ENCODE data around the gene ZBTB21.
A peak's percentile ranks its signal among the peaks of the same experiment; 100 is the strongest.

ZBTB21 gene

DNA sequence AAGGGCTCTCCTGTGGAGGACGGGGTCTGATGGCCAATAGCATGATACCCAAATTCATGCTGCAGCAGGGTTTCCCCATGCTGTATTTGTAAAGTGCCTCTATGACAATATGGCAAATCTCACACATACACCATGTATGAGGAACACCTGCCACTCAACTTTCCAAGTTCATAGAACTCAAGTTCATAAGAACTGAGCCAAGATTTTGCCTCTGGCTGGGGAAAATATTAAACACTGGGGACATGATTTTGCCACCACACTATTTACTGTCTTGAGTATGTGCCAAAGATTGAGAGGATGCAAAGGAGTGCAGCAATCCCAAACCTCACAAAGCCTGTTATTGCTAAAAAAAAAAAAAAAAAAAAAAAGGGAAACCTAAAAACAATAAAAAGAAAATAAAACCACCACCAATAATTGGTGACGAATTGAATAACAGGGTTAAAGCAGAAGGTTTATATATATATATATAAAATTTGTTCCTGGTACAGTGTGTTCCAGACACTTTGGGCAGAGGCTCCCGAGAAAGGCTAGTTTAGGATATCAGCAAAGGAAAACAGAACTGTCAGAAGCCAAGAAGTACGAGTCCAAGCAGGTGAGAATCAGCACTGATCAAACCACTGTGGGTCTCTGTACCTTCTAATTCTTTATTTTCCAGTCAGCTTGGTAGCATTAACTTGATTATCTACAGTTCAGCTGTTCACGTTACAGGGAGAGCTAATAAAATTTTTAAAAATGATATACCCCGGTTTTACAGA is 24.3 kb downstream of the ZBTB21 start:
- DNase-seq = no peak

- DNase-seq = no peak
These were observed 26.9 kb downstream of the ZBTB21 start for GRCh38 chr21:41983229-41983628.

DNA sequence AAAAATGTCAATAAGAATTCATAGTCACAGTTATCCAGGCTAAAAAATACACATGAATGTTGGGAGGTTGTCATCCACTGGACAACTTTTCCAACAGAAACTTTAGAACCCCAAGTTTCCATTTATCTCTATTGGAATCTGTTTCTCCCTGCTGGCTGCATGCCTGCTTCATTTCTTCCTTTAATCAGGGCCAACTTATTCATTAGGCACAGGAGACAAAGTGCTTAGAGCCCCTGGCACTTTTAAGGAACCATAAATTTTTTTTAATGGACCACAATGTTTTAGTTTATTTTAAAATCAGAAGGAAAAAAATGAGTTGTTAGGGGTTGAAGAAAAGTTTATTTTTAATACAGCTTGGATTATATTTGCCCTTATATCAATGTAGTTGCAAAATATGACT is 29.6 kb downstream of the ZBTB21 start:
- DNase-seq = no peak

GRCh38 chr21:41979751-41980369 is 30.3 kb downstream of the ZBTB21 start:
- DNase-seq = no peak

- no peak for DNase-seq
These were observed 30.8 kb downstream of the ZBTB21 start for GRCh38 chr21:41979335-41979734.

DNA sequence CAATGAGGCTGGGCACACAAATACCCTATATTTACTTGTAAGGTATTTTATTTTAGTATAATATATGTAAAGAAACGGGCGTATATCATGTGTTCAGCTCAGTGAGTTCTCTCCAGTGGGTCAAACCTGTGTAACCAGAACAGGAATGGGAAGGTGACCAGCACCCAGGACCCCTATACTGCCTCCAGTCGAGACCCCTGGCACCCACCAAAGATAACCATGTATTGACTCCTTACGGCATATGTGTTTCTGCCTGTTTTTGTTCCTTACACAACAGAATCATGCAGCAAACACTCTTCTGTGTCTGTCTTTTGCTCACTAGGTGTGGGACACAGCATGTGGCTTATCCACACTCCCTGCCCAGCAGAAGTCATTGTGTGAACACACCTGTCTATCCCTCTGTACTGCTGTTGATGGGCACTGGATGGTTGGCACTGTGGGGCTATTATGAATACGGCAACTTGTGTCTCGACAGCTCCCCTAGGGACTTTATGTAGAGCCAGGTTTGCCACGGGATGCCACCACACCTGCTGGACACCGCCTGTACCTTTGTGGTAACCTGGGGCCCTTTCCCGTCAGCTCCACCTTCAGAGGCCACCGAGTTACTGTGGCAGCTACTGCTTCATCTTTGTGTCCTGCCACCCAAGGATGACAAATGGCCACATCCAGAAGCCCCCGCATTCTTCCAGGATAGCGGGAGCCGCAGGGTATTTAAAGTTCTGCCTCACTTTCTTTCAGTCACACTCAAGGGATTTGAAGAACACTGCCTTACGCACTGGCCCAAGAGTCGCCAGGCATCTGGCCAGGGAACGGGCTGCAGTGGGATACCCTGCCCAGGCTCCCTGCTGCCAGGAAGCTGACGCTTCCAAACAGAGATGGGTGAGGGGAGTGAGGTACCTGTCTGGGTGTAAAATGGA is 32.9 kb downstream of the ZBTB21 start:
- no peak for DNase-seq

- no peak for DNase-seq
These were observed 33.5 kb downstream of the ZBTB21 start for GRCh38 chr21:41976611-41977010.

DNA sequence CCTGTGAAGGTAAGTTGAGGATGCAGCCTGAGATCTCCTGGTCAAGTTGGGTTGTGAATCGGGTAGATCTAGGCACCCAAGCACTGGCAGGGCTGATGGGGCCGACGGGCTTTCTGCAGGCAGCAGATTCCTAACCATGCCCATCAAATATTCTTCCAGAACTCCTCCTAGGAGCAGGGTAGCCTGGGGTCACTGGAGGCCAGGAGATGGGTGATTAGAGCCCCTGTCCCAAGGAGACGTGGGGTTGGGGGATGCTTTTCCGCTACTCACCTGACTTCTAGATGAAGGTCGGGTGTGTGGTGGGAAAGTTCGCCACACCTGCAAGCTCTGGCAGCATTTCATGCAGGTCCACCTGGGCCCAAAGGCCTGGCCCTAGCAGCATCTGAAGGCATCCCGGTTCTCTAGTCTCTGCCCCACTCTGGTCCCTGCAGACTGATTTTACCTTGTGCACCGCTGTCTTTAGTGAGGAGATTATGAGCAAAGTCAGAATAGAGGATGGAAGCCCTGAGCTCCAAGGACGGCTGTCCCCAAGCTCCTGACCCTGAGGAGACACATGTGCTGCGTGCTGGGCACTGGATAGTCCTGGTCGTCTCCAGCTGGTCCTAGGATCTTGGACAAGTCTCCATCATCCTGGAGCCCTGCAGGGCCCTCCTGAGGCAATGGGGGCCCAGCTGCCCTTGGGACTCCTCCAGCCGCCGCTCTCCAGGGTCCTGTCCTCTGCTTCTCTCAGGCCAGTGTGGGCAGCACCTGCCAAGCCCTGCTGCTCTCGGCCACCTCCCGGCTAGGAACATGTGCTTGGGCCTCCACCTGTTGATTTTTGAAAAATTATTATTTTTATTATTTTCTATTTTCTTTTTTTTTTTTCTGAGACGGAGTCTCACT is 34.5 kb downstream of the ZBTB21 start:
- DNase-seq = no peak

- DNase-seq = no peak
These were observed 35.5 kb downstream of the ZBTB21 start for GRCh38 chr21:41974752-41975053.

DNA sequence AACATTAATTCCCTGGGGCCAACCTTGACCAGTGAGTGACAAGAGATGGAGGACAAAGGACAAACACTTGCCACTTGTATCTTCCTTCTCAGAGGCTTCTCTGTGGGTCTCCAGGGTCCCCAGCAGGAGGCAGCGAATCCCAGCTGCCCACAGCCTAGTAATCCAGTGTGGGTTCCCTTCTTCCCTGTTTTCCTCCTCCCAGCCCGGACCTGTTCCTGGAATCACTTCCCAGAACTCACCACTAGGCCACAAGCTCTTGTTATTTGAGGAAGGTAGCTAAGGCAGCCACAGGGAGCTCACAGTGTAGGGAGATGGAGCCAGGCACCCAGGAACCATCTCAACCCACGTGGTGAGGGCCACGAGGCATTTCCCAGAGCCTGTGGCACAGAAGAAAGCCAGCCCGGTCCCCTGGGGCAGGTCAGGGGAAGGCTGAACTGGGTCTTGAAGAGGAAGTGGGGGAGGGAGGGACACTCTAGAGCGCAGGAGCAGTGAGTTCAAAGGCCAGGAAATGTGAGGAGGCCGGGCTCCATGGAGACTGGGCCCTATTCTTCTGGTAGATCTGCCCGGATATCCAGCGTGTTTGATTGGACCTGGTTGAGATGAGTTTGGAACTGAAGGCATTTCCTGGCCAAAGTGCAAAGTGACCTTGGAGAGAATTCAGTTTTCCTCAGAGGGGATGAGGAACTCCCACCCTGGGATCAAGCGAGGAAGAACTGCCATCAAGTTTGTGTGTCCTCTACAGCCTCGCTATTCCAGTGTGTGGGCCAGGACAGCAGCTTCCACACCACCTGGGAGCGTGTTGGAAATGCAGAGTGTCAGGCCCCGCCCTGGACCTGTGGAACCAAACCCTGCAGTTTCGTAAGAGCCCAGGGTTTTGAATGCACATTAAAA is 36.1 kb downstream of the ZBTB21 start:
- peak; percentile 27 for DNase-seq

DNA sequence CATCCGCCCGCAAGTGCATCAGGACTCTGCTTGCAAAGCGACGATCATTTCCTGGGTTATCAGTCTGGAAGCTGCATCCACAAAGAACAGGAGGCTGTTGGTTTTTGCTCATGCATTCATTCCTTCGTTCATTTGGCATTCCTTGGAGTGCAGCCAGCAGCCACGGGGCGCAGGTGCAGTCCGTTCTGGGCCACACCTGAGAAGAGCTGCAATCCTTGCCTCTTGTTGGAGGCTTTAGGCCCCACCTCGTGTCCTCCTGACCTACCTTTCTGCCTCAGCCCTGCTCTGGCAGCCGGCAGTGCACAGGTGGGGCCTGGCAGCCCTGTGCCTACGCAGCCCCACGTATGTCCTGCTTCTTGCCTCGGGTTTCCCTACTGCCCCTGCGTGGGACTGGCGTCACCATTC is 36.7 kb downstream of the ZBTB21 start:
- no peak for DNase-seq

- DNase-seq = no peak
These were observed 37.5 kb downstream of the ZBTB21 start for GRCh38 chr21:41972511-41973205.

- DNase-seq = no peak
These were observed 38.3 kb downstream of the ZBTB21 start for GRCh38 chr21:41971891-41972290.

DNA sequence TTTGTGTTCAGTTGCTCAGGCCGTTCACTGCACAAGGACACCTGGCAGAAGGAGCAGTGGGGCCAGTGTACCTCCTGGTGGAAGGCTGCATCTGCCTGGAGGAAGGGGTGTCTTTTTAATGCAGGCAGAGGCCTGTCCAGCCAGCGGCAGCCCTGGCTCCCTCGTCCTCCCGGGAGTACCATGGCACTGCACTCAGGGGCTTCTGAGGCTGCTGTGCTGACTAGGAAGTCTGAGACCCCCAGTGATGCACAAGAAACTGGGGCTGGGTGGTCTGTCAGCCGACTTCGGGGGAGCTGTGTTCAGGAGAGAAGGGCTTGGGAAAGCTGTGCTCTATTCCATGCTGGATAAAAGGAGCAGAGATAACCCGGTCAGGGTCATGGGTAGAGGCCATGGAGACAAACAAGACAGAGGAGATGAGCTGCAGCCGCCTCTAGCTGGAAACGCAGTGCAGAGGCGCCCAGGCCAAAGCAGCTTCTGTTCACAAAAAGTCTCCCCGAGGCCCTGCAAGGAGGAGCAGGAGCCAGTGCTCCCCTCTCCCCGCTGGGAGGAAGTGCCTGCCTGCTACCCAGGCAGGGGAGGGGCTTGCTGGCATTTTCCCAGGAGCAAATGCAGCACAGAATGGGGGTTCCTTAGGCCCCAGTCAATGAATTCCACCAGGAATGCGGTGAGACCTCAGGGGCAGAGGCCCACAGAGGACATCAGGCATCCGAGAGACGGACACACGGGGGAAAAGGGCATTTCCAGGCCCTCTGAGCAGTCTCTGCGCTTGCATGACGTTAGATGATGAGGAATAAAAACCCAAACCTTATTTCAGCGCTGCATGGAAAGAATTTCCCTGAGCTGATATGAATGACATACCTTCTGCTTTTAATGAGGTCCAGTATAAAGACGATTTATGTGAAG is 39.2 kb downstream of the ZBTB21 start:
- no peak for DNase-seq

GRCh38 chr21:41970106-41970391 is 40.1 kb downstream of the ZBTB21 start:
- DNase-seq = no peak

GRCh38 chr21:41967708-41968107 is 42.5 kb downstream of the ZBTB21 start:
- DNase-seq = no peak

DNA sequence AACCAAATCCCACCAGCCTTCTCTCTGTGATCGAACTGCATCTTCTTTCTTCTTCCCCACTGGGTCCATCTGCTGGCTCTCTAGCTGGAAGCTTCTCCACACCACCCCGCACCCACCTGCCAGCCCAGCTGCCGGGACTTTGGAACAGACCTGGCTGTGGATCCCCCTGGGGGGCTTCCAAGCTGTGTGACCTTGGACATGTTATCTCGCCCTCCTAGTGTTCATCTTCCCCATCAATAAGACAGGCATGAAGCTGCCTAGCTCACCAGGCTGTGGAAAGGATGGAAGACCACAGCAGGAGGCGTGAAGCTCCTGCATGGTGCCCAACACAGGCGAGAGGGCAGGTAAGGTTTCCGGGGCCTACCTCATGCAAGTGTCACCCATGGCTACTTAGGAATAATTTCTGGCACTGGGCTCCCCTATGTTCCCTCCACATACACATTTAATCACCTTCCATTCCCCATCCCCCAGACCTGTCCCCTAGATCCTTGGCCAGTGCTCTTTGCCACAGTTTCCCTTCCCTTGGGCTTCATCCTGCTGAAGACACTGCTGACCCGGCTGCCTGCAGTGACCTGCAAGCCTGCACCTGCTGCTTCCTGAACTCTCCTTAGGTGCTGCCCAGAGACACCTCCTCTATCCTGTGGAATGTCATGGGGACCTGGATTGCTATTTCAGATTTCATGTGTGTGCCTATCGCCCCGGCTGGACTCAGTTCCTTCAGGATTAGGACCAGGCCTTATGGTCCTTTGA is 43.1 kb downstream of the ZBTB21 start:
- DNase-seq = no peak

- no peak for DNase-seq
These were observed 43.9 kb downstream of the ZBTB21 start for GRCh38 chr21:41966041-41966833.

Measured in stimulated activated CD4-positive, alpha-beta T cell treated with anti-CD3 and anti-CD28 coated beads, Interleukin-15, amount 100 ng/mL, for 24 hours (primary cell).